Measurements from ENCODE around the gene NFYA. TPM values are rescaled to one million over a fixed set of nuclear protein-coding genes. Genes with fewer than 3 reads are reported as not detected.
"Not testable (repeated sequence)": the region's sequence is repeated elsewhere in the genome, so short reads cannot be mapped to it uniquely, and the experiment has no call there.

Gene NFYA
- total RNA-seq, 5 donors from 2014 or later (not counting 1 experiment from before 2014, with no cell fraction given): 36.2 to 47.0 (median 42.2) TPM

- CTCF ChIA-PET: interaction anchor here (0.7 to 1.1 kb wide), 3 partner anchors 11 to 206 kb away, joined by 3 read pairs; no protein-coding TSS in a partner anchor
- H3K9me3 Mint-ChIP-seq: no peaks in the 10 kb centered on the region
- Histone ChIP-seq H3K36me3 (ENCODE audit: control insufficient read depth in 2 of 2, extremely low read depth in 1 of 2, insufficient read depth in 1 of 2, low read length in 1 of 2) (peaks cover 3 to 29% of the 10 kb centered on the region in 2 donors), H3K9me3 (no peaks in the 10 kb centered on the region), H3K4me1 (ENCODE audit: control insufficient read depth in 1 of 2, extremely low read depth in 1 of 2, insufficient read depth in 2 of 2, low read length in 2 of 2) (no peaks in the 10 kb centered on the region), H3K27me3 (replicated peaks in 1 of 2; ENCODE audit: control insufficient read depth in 2 of 2, extremely low read depth in 1 of 2, insufficient read depth in 2 of 2, low read length in 1 of 2) (no peaks in the 10 kb centered on the region), H3K27ac (ENCODE audit: low read length) (no peak overlapping the region), H3K4me3 (ENCODE audit: control insufficient read depth in 1 of 2, extremely low read depth in 1 of 2, low read length in 1 of 2) (no peak overlapping the region)
- ATAC-seq (replicated peaks in 1 of 4) (no peak), DNase-seq (no peak)
- no peak overlapping the region for H3K27ac Mint-ChIP-seq
- peaks cover 6 to 11% (median 10%) of the 10 kb centered on the region in 3 donors for H3K4me1 Mint-ChIP-seq
- POLR2A ChIA-PET: interaction anchor here in 1 of 2 donors (0.6 kb wide), 1 partner anchor 11 kb away, joined by 10 read pairs; no protein-coding TSS in a partner anchor
- H3K4me3 Mint-ChIP-seq: no peak overlapping the region
- H3K27me3 Mint-ChIP-seq: no peaks in the 10 kb centered on the region
- H3K36me3 Mint-ChIP-seq: peaks cover 22% of the 10 kb centered on the region
- WGBS (ENCODE audit: insufficient coverage): 43% methylated on average over 3 of the region's 3 CpGs
These were observed 31.1 kb downstream of the NFYA start for GRCh38 chr6:41103847-41104246.

GRCh38 chr6:41111017-41111416 is 38.2 kb downstream of the NFYA start:
- WGBS (ENCODE audit: insufficient coverage): 82% methylated on average over 2 of the region's 3 CpGs
- Mint-ChIP-seq H3K27ac (no peak overlapping the region), H3K36me3 (peaks cover 27% of the 10 kb centered on the region), H3K4me1 (no peaks in the 10 kb centered on the region), H3K9me3 (no peaks in the 10 kb centered on the region), H3K4me3 (no peak overlapping the region), H3K27me3 (no peaks in the 10 kb centered on the region)
- no peak for ATAC-seq (replicated peaks in 1 of 4)
- ChIA-PET CTCF (interaction anchor here in 1 of 2 donors (0.6 kb wide), 1 partner anchor 1422 kb away, joined by 3 read pairs; no protein-coding TSS in a partner anchor), POLR2A (no interaction called here)
- no peaks in the 10 kb centered on the region for H3K9me3 ChIP-seq
- H3K27me3 ChIP-seq (replicated peaks in 1 of 2; ENCODE audit: control insufficient read depth in 2 of 2, extremely low read depth in 1 of 2, insufficient read depth in 2 of 2, low read length in 1 of 2): no peaks in the 10 kb centered on the region
- no peak overlapping the region for H3K27ac ChIP-seq (ENCODE audit: low read length)
- no peaks in the 10 kb centered on the region for H3K4me1 ChIP-seq (ENCODE audit: control insufficient read depth in 1 of 2, extremely low read depth in 1 of 2, insufficient read depth in 2 of 2, low read length in 2 of 2)
- no peak for DNase-seq
- no peak overlapping the region for H3K4me3 ChIP-seq (ENCODE audit: control insufficient read depth in 1 of 2, extremely low read depth in 1 of 2, low read length in 1 of 2)
- H3K36me3 ChIP-seq (ENCODE audit: control insufficient read depth in 2 of 2, extremely low read depth in 1 of 2, insufficient read depth in 1 of 2, low read length in 1 of 2): no peaks in the 10 kb centered on the region

GRCh38 chr6:41115027-41115426 is 42.3 kb downstream of the NFYA start:
- H3K27me3 Mint-ChIP-seq; H3K4me3 Mint-ChIP-seq; DNase-seq; H3K9me3 ChIP-seq; H3K4me3 ChIP-seq (ENCODE audit: control insufficient read depth in 1 of 2, extremely low read depth in 1 of 2, low read length in 1 of 2); ATAC-seq (replicated peaks in 1 of 4); CTCF ChIA-PET; H3K36me3 ChIP-seq (ENCODE audit: control insufficient read depth in 2 of 2, extremely low read depth in 1 of 2, insufficient read depth in 1 of 2, low read length in 1 of 2); H3K4me1 Mint-ChIP-seq; H3K27ac ChIP-seq (ENCODE audit: low read length); POLR2A ChIA-PET; H3K27ac Mint-ChIP-seq; H3K4me1 ChIP-seq (ENCODE audit: control insufficient read depth in 1 of 2, extremely low read depth in 1 of 2, insufficient read depth in 2 of 2, low read length in 2 of 2); H3K9me3 Mint-ChIP-seq; H3K27me3 ChIP-seq (replicated peaks in 1 of 2; ENCODE audit: control insufficient read depth in 2 of 2, extremely low read depth in 1 of 2, insufficient read depth in 2 of 2, low read length in 1 of 2): not testable (repeated sequence)
- WGBS (ENCODE audit: insufficient coverage): no CpG with 5 or more reads among the region's 2 CpGs
- H3K36me3 Mint-ChIP-seq: peaks cover 39% of the 10 kb centered on the region

- H3K4me1 Mint-ChIP-seq: no peaks in the 10 kb centered on the region
- H3K27me3 ChIP-seq (replicated peaks in 1 of 2; ENCODE audit: control insufficient read depth in 2 of 2, extremely low read depth in 1 of 2, insufficient read depth in 2 of 2, low read length in 1 of 2): no peaks in the 10 kb centered on the region
- H3K27me3 Mint-ChIP-seq: no peaks in the 10 kb centered on the region
- H3K4me1 ChIP-seq (ENCODE audit: control insufficient read depth in 1 of 2, extremely low read depth in 1 of 2, insufficient read depth in 2 of 2, low read length in 2 of 2): no peaks in the 10 kb centered on the region
- POLR2A ChIA-PET: no interaction called here
- H3K36me3 Mint-ChIP-seq: peaks cover 61% of the 10 kb centered on the region
- ATAC-seq (replicated peaks in 1 of 4) (no peak), DNase-seq (no peak)
- H3K9me3 Mint-ChIP-seq: no peaks in the 10 kb centered on the region
- peaks cover 0 to 9% of the 10 kb centered on the region in 2 donors for H3K36me3 ChIP-seq (ENCODE audit: control insufficient read depth in 2 of 2, extremely low read depth in 1 of 2, insufficient read depth in 1 of 2, low read length in 1 of 2)
- no peaks in the 10 kb centered on the region for H3K9me3 ChIP-seq
- no peak overlapping the region for H3K4me3 Mint-ChIP-seq
- H3K27ac ChIP-seq (ENCODE audit: low read length): no peak overlapping the region
- CTCF ChIA-PET: no interaction called here
- no peak overlapping the region for H3K27ac Mint-ChIP-seq
- H3K4me3 ChIP-seq (ENCODE audit: control insufficient read depth in 1 of 2, extremely low read depth in 1 of 2, low read length in 1 of 2): no peak overlapping the region
- WGBS (ENCODE audit: insufficient coverage): no CpG with 5 or more reads among the region's 1 CpG
These were observed 46.7 kb downstream of the NFYA start for GRCh38 chr6:41119508-41119907.

GRCh38 chr6:41120058-41120457 is 47.3 kb downstream of the NFYA start:
- WGBS (ENCODE audit: insufficient coverage): no CpG with 5 or more reads among the region's 1 CpG
- H3K9me3 Mint-ChIP-seq: no peaks in the 10 kb centered on the region
- no peak for DNase-seq
- ATAC-seq (replicated peaks in 1 of 4): no peak
- H3K27ac Mint-ChIP-seq: no peak overlapping the region
- Histone ChIP-seq H3K27ac (ENCODE audit: low read length) (no peak overlapping the region), H3K4me3 (ENCODE audit: control insufficient read depth in 1 of 2, extremely low read depth in 1 of 2, low read length in 1 of 2) (no peak overlapping the region), H3K4me1 (ENCODE audit: control insufficient read depth in 1 of 2, extremely low read depth in 1 of 2, insufficient read depth in 2 of 2, low read length in 2 of 2) (no peaks in the 10 kb centered on the region), H3K9me3 (no peaks in the 10 kb centered on the region), H3K27me3 (replicated peaks in 1 of 2; ENCODE audit: control insufficient read depth in 2 of 2, extremely low read depth in 1 of 2, insufficient read depth in 2 of 2, low read length in 1 of 2) (no peaks in the 10 kb centered on the region), H3K36me3 (ENCODE audit: control insufficient read depth in 2 of 2, extremely low read depth in 1 of 2, insufficient read depth in 1 of 2, low read length in 1 of 2) (peaks cover 0 to 11% of the 10 kb centered on the region in 2 donors)
- no peaks in the 10 kb centered on the region for H3K4me1 Mint-ChIP-seq
- ChIA-PET POLR2A (no interaction called here), CTCF (no interaction called here)
- H3K36me3 Mint-ChIP-seq: peaks cover 64% of the 10 kb centered on the region
- H3K4me3 Mint-ChIP-seq: no peak overlapping the region
- no peaks in the 10 kb centered on the region for H3K27me3 Mint-ChIP-seq

GRCh38 chr6:41122373-41122772 is 49.6 kb downstream of the NFYA start:
- Mint-ChIP-seq H3K27me3 (no peaks in the 10 kb centered on the region), H3K4me3 (no peak overlapping the region), H3K36me3 (peaks cover 62% of the 10 kb centered on the region), H3K27ac (no peak overlapping the region), H3K4me1 (no peaks in the 10 kb centered on the region), H3K9me3 (no peaks in the 10 kb centered on the region)
- no peaks in the 10 kb centered on the region for H3K27me3 ChIP-seq (replicated peaks in 1 of 2; ENCODE audit: control insufficient read depth in 2 of 2, extremely low read depth in 1 of 2, insufficient read depth in 2 of 2, low read length in 1 of 2)
- no peaks in the 10 kb centered on the region for H3K4me1 ChIP-seq (ENCODE audit: control insufficient read depth in 1 of 2, extremely low read depth in 1 of 2, insufficient read depth in 2 of 2, low read length in 2 of 2)
- POLR2A ChIA-PET: no interaction called here
- H3K9me3 ChIP-seq: no peaks in the 10 kb centered on the region
- CTCF ChIA-PET: no interaction called here
- no CpG with 5 or more reads among the region's 1 CpG for WGBS (ENCODE audit: insufficient coverage)
- H3K36me3 ChIP-seq (ENCODE audit: control insufficient read depth in 2 of 2, extremely low read depth in 1 of 2, insufficient read depth in 1 of 2, low read length in 1 of 2): peaks cover 0 to 11% of the 10 kb centered on the region in 2 donors
- no peak for ATAC-seq (replicated peaks in 1 of 4)
- DNase-seq: no peak
- no peak overlapping the region for H3K27ac ChIP-seq (ENCODE audit: low read length)
- no peak overlapping the region for H3K4me3 ChIP-seq (ENCODE audit: control insufficient read depth in 1 of 2, extremely low read depth in 1 of 2, low read length in 1 of 2)

GRCh38 chr6:41122918-41123317 is 50.1 kb downstream of the NFYA start:
- H3K27me3 ChIP-seq (replicated peaks in 1 of 2; ENCODE audit: control insufficient read depth in 2 of 2, extremely low read depth in 1 of 2, insufficient read depth in 2 of 2, low read length in 1 of 2): no peaks in the 10 kb centered on the region
- H3K9me3 ChIP-seq: no peaks in the 10 kb centered on the region
- no peaks in the 10 kb centered on the region for H3K4me1 Mint-ChIP-seq
- H3K36me3 Mint-ChIP-seq: peaks cover 59% of the 10 kb centered on the region
- H3K4me1 ChIP-seq (ENCODE audit: control insufficient read depth in 1 of 2, extremely low read depth in 1 of 2, insufficient read depth in 2 of 2, low read length in 2 of 2): no peaks in the 10 kb centered on the region
- DNase-seq: no peak
- POLR2A ChIA-PET: no interaction called here
- no peak overlapping the region for H3K27ac ChIP-seq (ENCODE audit: low read length)
- no peaks in the 10 kb centered on the region for H3K9me3 Mint-ChIP-seq
- CTCF ChIA-PET: no interaction called here
- 100% methylated on average over 1 of the region's 1 CpG for WGBS (ENCODE audit: insufficient coverage)
- H3K27me3 Mint-ChIP-seq: no peaks in the 10 kb centered on the region
- peaks cover 0 to 11% of the 10 kb centered on the region in 2 donors for H3K36me3 ChIP-seq (ENCODE audit: control insufficient read depth in 2 of 2, extremely low read depth in 1 of 2, insufficient read depth in 1 of 2, low read length in 1 of 2)
- no peak for ATAC-seq (replicated peaks in 1 of 4)
- H3K4me3 Mint-ChIP-seq: no peak overlapping the region
- H3K27ac Mint-ChIP-seq: no peak overlapping the region
- H3K4me3 ChIP-seq (ENCODE audit: control insufficient read depth in 1 of 2, extremely low read depth in 1 of 2, low read length in 1 of 2): no peak overlapping the region

Measured in T-cell (primary cell).